Testis (tissue), 2 donors: Measurements from ENCODE around the gene IL15RA.

Experiments used
- POLR2A ChIP-seq: fragments of 450-650 bp; IDR thresholded peaks from one replicate; pipeline ENCODE4 v1.6.1; 2017; ENCODE audit warnings: antibody characterized with exemption, mild to moderate bottlenecking, moderate library complexity
- TF ChIP-seq, protein P1 (sequence below), 3 experiments: fragments of 450-650 bp in 2 of 3; fragments of 200-600 bp in 1 of 3; sonication (generic) in 1 of 3; IDR thresholded peaks; one replicate each; pipeline ENCODE4 v1.5.1; 2016 to 2019; ENCODE audit warnings: antibody characterized with exemption in 3 of 3, mild to moderate bottlenecking in 2 of 3, moderate library complexity in 1 of 3

DNA sequence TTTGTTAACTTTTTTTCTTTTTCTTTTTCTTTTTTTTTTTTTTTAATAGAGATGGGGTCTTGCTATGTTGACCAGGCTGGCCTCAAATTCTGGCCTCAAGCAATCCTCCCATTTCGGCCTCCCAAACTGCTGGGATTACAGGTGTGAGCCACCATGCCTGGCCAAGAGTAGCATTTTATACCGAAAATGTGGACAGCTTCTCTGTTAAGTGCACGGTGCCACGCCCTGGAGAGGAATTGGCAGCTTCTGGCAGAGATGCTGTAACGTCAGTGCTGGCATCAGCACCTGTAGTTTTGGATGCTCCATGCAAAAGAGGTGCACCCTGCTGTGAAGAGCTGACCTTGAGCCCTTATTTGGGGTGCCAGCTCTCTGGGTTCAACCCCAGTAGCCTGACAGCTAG is 18.2 kb downstream of the IL15RA start:
- no peak for TF ChIP-seq POLR2A
- TF ChIP-seq, protein P1, sequence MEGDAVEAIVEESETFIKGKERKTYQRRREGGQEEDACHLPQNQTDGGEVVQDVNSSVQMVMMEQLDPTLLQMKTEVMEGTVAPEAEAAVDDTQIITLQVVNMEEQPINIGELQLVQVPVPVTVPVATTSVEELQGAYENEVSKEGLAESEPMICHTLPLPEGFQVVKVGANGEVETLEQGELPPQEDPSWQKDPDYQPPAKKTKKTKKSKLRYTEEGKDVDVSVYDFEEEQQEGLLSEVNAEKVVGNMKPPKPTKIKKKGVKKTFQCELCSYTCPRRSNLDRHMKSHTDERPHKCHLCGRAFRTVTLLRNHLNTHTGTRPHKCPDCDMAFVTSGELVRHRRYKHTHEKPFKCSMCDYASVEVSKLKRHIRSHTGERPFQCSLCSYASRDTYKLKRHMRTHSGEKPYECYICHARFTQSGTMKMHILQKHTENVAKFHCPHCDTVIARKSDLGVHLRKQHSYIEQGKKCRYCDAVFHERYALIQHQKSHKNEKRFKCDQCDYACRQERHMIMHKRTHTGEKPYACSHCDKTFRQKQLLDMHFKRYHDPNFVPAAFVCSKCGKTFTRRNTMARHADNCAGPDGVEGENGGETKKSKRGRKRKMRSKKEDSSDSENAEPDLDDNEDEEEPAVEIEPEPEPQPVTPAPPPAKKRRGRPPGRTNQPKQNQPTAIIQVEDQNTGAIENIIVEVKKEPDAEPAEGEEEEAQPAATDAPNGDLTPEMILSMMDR (IDR thresholded peaks at IDR 0.05), result no peak
